Measurements from ENCODE around the gene SNX19. TPM values are rescaled to one million over a fixed set of nuclear protein-coding genes. Genes with fewer than 3 reads are reported as not detected.

SNX19 gene
- total RNA-seq, 1 experiment from 2014 or later: 34.4 TPM

DNA sequence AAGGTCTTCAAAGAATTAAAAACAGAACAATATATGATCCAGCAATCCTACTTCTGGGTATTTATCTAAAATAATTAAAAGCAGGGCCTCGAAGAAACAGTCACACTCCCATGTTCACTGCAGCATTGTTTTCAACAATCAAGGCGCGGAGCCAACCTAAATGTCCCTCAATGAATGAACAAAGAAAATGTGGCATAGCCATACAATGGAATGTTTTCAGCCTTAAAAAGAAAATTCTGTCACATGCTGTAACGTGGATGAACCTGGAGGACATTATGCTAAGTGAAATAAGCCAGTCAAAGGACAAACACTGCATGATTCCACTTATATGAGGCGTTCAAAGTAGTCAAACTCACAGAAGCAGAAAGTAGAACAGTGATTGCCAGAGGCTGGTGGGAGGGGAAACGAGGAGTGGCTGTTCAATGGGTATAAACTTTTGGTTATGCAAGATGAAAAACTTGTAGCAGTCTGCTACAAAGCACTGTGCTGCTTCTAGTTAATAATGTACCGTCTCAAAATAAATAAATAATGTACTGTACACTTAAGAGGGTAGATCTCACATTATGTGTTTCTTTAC lies 41.2 kb downstream of the SNX19 start:
- H2BK20ac ChIP-seq (ENCODE audit: low read depth, low read length, poor library complexity, severe bottlenecking): no peak overlapping the region
- Mint-ChIP-seq H3K36me3 (ENCODE audit: insufficient read depth in 1 of 3, low read depth in 3 of 3) (peaks cover 9 to 62% (median 28%) of the 10 kb centered on the region in 3 experiments; a peak in 6 of 7 replicates), H3K9me3 (no peaks in the 10 kb centered on the region), H3K27ac (no peak overlapping the region), H3K27me3 (ENCODE audit: low read depth) (no peaks in the 10 kb centered on the region), H3K4me1 (no peaks in the 10 kb centered on the region), H3K4me3 (no peak overlapping the region)
- no peak overlapping the region for H3T11ph ChIP-seq (ENCODE audit: low read length)
- no peak for DNase-seq
- TF ChIP-seq, protein P1, sequence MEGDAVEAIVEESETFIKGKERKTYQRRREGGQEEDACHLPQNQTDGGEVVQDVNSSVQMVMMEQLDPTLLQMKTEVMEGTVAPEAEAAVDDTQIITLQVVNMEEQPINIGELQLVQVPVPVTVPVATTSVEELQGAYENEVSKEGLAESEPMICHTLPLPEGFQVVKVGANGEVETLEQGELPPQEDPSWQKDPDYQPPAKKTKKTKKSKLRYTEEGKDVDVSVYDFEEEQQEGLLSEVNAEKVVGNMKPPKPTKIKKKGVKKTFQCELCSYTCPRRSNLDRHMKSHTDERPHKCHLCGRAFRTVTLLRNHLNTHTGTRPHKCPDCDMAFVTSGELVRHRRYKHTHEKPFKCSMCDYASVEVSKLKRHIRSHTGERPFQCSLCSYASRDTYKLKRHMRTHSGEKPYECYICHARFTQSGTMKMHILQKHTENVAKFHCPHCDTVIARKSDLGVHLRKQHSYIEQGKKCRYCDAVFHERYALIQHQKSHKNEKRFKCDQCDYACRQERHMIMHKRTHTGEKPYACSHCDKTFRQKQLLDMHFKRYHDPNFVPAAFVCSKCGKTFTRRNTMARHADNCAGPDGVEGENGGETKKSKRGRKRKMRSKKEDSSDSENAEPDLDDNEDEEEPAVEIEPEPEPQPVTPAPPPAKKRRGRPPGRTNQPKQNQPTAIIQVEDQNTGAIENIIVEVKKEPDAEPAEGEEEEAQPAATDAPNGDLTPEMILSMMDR (conservative IDR thresholded peaks at IDR 0.05): no peak
- no peaks in the 10 kb centered on the region for H4K20me1 ChIP-seq (ENCODE audit: control insufficient read depth, insufficient read depth, insufficient read length)
- WGBS (ENCODE audit: extremely low coverage, insufficient read length, low lambda C conversion rate): no CpG with 5 or more reads among the region's 7 CpGs
- H2BK15ac ChIP-seq (ENCODE audit: low read depth, low read length): no peak overlapping the region
- H3K9me3 ChIP-seq (ENCODE audit: control insufficient read depth, low read depth, low read length): no peaks in the 10 kb centered on the region
- H2AK5ac ChIP-seq (ENCODE audit: insufficient read length, low read length): no peak overlapping the region
- H3K27ac ChIP-seq (ENCODE audit: insufficient read length, low read depth, low read length): no peak overlapping the region
- no peak overlapping the region for H2BK5ac ChIP-seq (ENCODE audit: insufficient read length, low read length)
- no peaks in the 10 kb centered on the region for H3K79me1 ChIP-seq (ENCODE audit: insufficient read depth, low read depth, low read length, poor library complexity, severe bottlenecking)
- H3K27me3 ChIP-seq (ENCODE audit: insufficient read depth, low read length): no peaks in the 10 kb centered on the region
- H3K4me2 ChIP-seq (ENCODE audit: insufficient read depth, insufficient read length, low read length): no peak overlapping the region
- no peak overlapping the region for H2BK12ac ChIP-seq (ENCODE audit: insufficient read length, low read depth, low read length)
- H3K4me1 ChIP-seq (ENCODE audit: insufficient read depth, low read length): no peaks in the 10 kb centered on the region
- H2BK120ac ChIP-seq (ENCODE audit: low read depth, low read length, poor library complexity, severe bottlenecking): no peak overlapping the region
- H3K4ac ChIP-seq (ENCODE audit: low read depth, low read length): no peak overlapping the region
- no peak overlapping the region for H4K5ac ChIP-seq (ENCODE audit: insufficient read length, low read depth, low read length)
- H4K8ac ChIP-seq (replicated peaks; ENCODE audit: insufficient read length, low read depth, low read length): no peak overlapping the region
- H3K9ac ChIP-seq (ENCODE audit: extremely low read depth, insufficient read length, low read length): no peak overlapping the region
- no peak overlapping the region for H3K14ac ChIP-seq (ENCODE audit: insufficient read depth, low read length)
- H3K18ac ChIP-seq (ENCODE audit: insufficient read length, low read depth, low read length): no peak overlapping the region
- no peak overlapping the region for H4K91ac ChIP-seq (ENCODE audit: insufficient read length, low read depth, low read length)
- no peak overlapping the region for H2AFZ ChIP-seq (ENCODE audit: low read length)
- H3K23me2 ChIP-seq (ENCODE audit: insufficient read length, low read depth, low read length, poor library complexity, severe bottlenecking): peaks cover 3% of the 10 kb centered on the region
- no peak overlapping the region for H3K23ac ChIP-seq (ENCODE audit: insufficient read length, low read depth, low read length)
- H3K79me2 ChIP-seq (ENCODE audit: insufficient read depth, low read length): no peaks in the 10 kb centered on the region
- H3K56ac ChIP-seq (ENCODE audit: insufficient read length, low read depth, low read length): no peak overlapping the region

All from H9 (cell line).